GM12891 (cell line): Measurements from ENCODE around the gene HSDL2.

Experiments
- PAX5 ChIP-seq: IDR thresholded peaks from 2 replicates; pipeline ENCODE4 v1.6.1; 2011; ENCODE audit warnings: low read length, moderate library complexity, mild to moderate bottlenecking; ENCODE audit not compliant: insufficient read depth, severe bottlenecking
- POLR2A ChIP-seq: IDR thresholded peaks from 2 replicates; pipeline ENCODE4 v1.6.1; 2011; ENCODE audit warnings: low read depth, low read length, control low read depth
- POLR2AphosphoS5 ChIP-seq: IDR thresholded peaks from 2 replicates; pipeline ENCODE4 v1.6.1; 2011; ENCODE audit warnings: low read depth, low read length, control low read depth
- SPI1 ChIP-seq: IDR thresholded peaks from 2 replicates; pipeline ENCODE4 v1.6.1; 2011; ENCODE audit warnings: low read depth, low read length, control low read depth
- TAF1 ChIP-seq: IDR thresholded peaks from 2 replicates; pipeline ENCODE4 v1.6.1; 2011; ENCODE audit warnings: low read depth, low read length, control low read depth

DNA sequence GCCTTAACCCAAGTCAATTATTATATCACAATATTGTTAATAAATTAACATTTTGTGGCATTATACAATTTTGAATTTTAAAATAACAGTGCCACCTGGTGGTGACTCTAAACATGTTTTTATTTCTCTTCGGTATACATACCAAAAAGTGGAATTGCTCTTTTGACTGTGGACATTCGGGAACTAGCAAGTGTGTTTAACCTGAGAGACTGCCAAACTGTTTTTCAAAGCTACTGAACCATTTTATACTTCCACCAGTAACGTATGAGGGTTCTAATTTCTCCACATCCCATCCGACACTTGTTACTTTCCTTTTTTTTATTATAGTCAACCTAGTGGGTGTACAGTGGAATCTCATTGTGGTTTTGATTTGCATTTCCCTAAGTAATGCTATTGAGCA is 18.3 kb upstream of the HSDL2 start:
- no peak for TF ChIP-seq TAF1
- no peak for TF ChIP-seq POLR2AphosphoS5
- TF ChIP-seq POLR2A, result no peak
- no peak for TF ChIP-seq PAX5
- no peak for TF ChIP-seq SPI1
